GM12878 (cell line): Measurements from ENCODE around the gene TPGS1. TPM values are rescaled to one million over a fixed set of nuclear protein-coding genes. Genes with fewer than 3 reads are reported as not detected.

Experiments used
- ATAC-seq: fragments of 200-7000 bp; cut with Tn5 transposase; 3 replicates; pipeline ENCODE4 v1.9.1; 2020; ENCODE audit warnings: mild to moderate bottlenecking, moderate library complexity
- BruUV-seq: library from RNA; stranded (reverse); fragments of 400-500 nt; replicated peaks from 2 replicates; lab custom pipeline; 2021; lab: Mats Ljungman, UMichigan
- CTCF ChIA-PET: fragments of 300-600 bp; sonication (Branson Sonifier 250); formaldehyde crosslinking; extraction: SDS; loops from one replicate; lab custom pipeline; 2021; ENCODE audit warnings: inconsistent platforms; lab: Yijun Ruan, JAX
- POLR2A ChIA-PET: fragments of 350-600 bp; formaldehyde crosslinking; extraction: SDS; loops from one replicate; lab custom pipeline; 2021; ENCODE audit warnings: inconsistent platforms; lab: Charles Lee
- RAD21 ChIA-PET: fragments of 300-600 bp; sonication (Branson Sonifier 250); formaldehyde crosslinking; loops from one replicate; lab custom pipeline; 2023; ENCODE audit warnings: antibody characterized with exemption; ENCODE audit not compliant: unreplicated experiment; lab: Charles Lee
- SMC1A ChIA-PET: fragments of 300-600 bp; sonication (Branson Sonifier 250); formaldehyde crosslinking; loops from one replicate; lab custom pipeline; 2023; ENCODE audit not compliant: unreplicated experiment, uncharacterized antibody; lab: Charles Lee
- DNase-seq: peaks from one replicate; pipeline ENCODE4 v3.0.0-alpha.2; 2011; ENCODE audit warnings: low read depth, low spot score
- FAIRE-seq: peaks from 3 replicates; lab custom pipeline; 2011; peaks lifted over from hg19 to GRCh38; lab: Jason Lieb, UNC
- H2AFZ ChIP-seq: 2 replicates; pipeline ENCODE4 v1.6.0; 2011; ENCODE audit warnings: low read depth, low read length, control low read depth; ENCODE audit not compliant: control insufficient read depth
- H3K27ac ChIP-seq: 2 replicates; pipeline ENCODE4 v1.5.1; 2011; ENCODE audit warnings: control low read depth; ENCODE audit not compliant: control insufficient read depth, insufficient read depth
- H3K27me3 ChIP-seq, 2 experiments: replicated peaks in 1 of 2; 2 replicates each; pipeline versions ENCODE4 v1.6.0 to v1.6.1; 2011; ENCODE audit warnings: low read length in 1 of 2; ENCODE audit not compliant: control insufficient read depth in 2 of 2, insufficient read depth in 2 of 2
- H3K36me3 ChIP-seq, 2 experiments: 2 replicates each; pipeline ENCODE4 v1.5.1; 2011; ENCODE audit warnings: low read length in 1 of 2; ENCODE audit not compliant: control insufficient read depth in 2 of 2, insufficient read depth in 2 of 2
- H3K4me1 ChIP-seq: 2 replicates; pipeline ENCODE4 v1.6.1; 2011; ENCODE audit warnings: mild to moderate bottlenecking, low read length, moderate library complexity, mixed read lengths; ENCODE audit not compliant: control insufficient read depth, insufficient read depth
- H3K4me2 ChIP-seq: 2 replicates; pipeline ENCODE4 v1.6.0; 2011; ENCODE audit warnings: control low read depth; ENCODE audit not compliant: control insufficient read depth, insufficient read depth
- H3K4me3 ChIP-seq: fragments of 200-600 bp; sonication (generic); 2 replicates; pipeline ENCODE4 v1.5.1; 2016
- H3K79me2 ChIP-seq: 2 replicates; pipeline ENCODE4 v1.6.0; 2011; ENCODE audit warnings: low read length; ENCODE audit not compliant: control insufficient read depth, insufficient read depth
- H3K9ac ChIP-seq: 2 replicates; pipeline ENCODE4 v1.8.0; 2011; ENCODE audit warnings: low read length, control low read depth, mixed read lengths; ENCODE audit not compliant: control insufficient read depth, insufficient read depth
- H3K9me3 ChIP-seq: replicated peaks from 3 replicates; pipeline ENCODE4 v1.5.1; 2011; ENCODE audit warnings: mild to moderate bottlenecking, low read length; ENCODE audit not compliant: control insufficient read depth, insufficient read depth
- H4K20me1 ChIP-seq: 2 replicates; pipeline ENCODE4 v1.6.0; 2011; ENCODE audit not compliant: control insufficient read depth, insufficient read depth
- BACH1 ChIP-seq: fragments of 450-650 bp; IDR thresholded peaks from 2 replicates; pipeline ENCODE4 v1.6.1; 2017; ENCODE audit warnings: mild to moderate bottlenecking, borderline replicate concordance
- CBX5 ChIP-seq: sonication (generic); IDR thresholded peaks from 2 replicates; pipeline ENCODE4 v1.6.1; 2016; ENCODE audit warnings: low read depth, moderate library complexity, mild to moderate bottlenecking, inconsistent platforms
- CHD1 ChIP-seq: IDR thresholded peaks from 2 replicates; pipeline ENCODE4 v1.6.1; 2012; ENCODE audit warnings: low read depth, low read length, improper control_type of control experiment
- DPF2 ChIP-seq: fragments of 450-650 bp; IDR thresholded peaks from 2 replicates; pipeline ENCODE4 v1.6.1; 2017; ENCODE audit warnings: mild to moderate bottlenecking
- ETV6 ChIP-seq, 2 experiments: fragments of 450-650 bp in 1 of 2; IDR thresholded peaks in 1 of 2; conservative IDR thresholded peaks in 1 of 2; 2 replicates each; pipeline ENCODE4 v1.6.1; 2014; ENCODE audit warnings: antibody characterized with exemption in 1 of 2, borderline replicate concordance in 1 of 2, low read depth in 1 of 2, mild to moderate bottlenecking in 1 of 2, moderate library complexity in 1 of 2
- HDAC2 ChIP-seq: fragments of 200-600 bp; sonication (generic); IDR thresholded peaks from 2 replicates; pipeline ENCODE4 v1.6.1; 2017
- MYB ChIP-seq: fragments of 150-350 bp; IDR thresholded peaks from 2 replicates; pipeline ENCODE4 v1.6.1; 2014; ENCODE audit warnings: mild to moderate bottlenecking, low read depth, low read length, borderline replicate concordance
- MYC ChIP-seq: IDR thresholded peaks from 2 replicates; pipeline ENCODE4 v1.6.1; 2011; ENCODE audit warnings: mild to moderate bottlenecking, low read length, moderate library complexity, inconsistent platforms; ENCODE audit not compliant: insufficient read depth, insufficient replicate concordance, insufficient read length, severe bottlenecking
- RELA ChIP-seq: fragments of 450-650 bp; IDR thresholded peaks from 2 replicates; pipeline ENCODE4 v1.8.0; 2014; ENCODE audit warnings: borderline replicate concordance; ENCODE audit not compliant: partially characterized antibody
- SIX5 ChIP-seq: IDR thresholded peaks from 2 replicates; pipeline ENCODE4 v1.6.1; 2011; ENCODE audit warnings: mild to moderate bottlenecking, low read depth, low read length, moderate library complexity; ENCODE audit not compliant: severe bottlenecking
- SMC3 ChIP-seq: IDR thresholded peaks from 2 replicates; pipeline ENCODE4 v1.6.1; 2011; ENCODE audit warnings: low read length, improper control_type of control experiment, borderline replicate concordance
- SP1 ChIP-seq: IDR thresholded peaks from one replicate; pipeline ENCODE4 v1.6.1; 2011; ENCODE audit warnings: low read depth, low read length
- SPI1 ChIP-seq: IDR thresholded peaks from 2 replicates; pipeline ENCODE4 v1.6.1; 2011; ENCODE audit warnings: low read depth, mild to moderate bottlenecking, low read length, moderate library complexity, borderline replicate concordance; ENCODE audit not compliant: insufficient read depth
- SRF ChIP-seq, 2 experiments: IDR thresholded peaks; 2 replicates each; pipeline ENCODE4 v1.6.1; 2011; ENCODE audit warnings: low read depth in 2 of 2, low read length in 2 of 2, mild to moderate bottlenecking in 1 of 2, moderate library complexity in 1 of 2
- TCF7 ChIP-seq: IDR thresholded peaks from 2 replicates; pipeline ENCODE4 v1.6.1; 2014; ENCODE audit warnings: antibody characterized with exemption, borderline replicate concordance
- ZNF207 ChIP-seq: fragments of 450-650 bp; IDR thresholded peaks from 2 replicates; pipeline ENCODE4 v1.6.1; 2014; ENCODE audit warnings: antibody characterized with exemption, mild to moderate bottlenecking, borderline replicate concordance
- ZNF622 ChIP-seq: fragments of 450-650 bp; IDR thresholded peaks from 2 replicates; pipeline ENCODE4 v1.6.1; 2017; ENCODE audit warnings: mild to moderate bottlenecking, inconsistent platforms
- WGBS: methylation state at CpG from one replicate; pipeline ENCODE4 v1.1.6; 2016; ENCODE audit warnings: low lambda C conversion rate; ENCODE audit not compliant: insufficient replicate concordance, insufficient coverage; ENCODE audit errors: missing lambda C conversion rate; 5-methylcytosine and 5-hydroxymethylcytosine counted together
- in situ Hi-C: fragments of 300-500 bp; cut with MboI; formaldehyde crosslinking; loops from 9 replicates; pipeline ENCODE4 v1.14.3; 2018; ENCODE audit warnings: mixed read lengths
- intact Hi-C: fragments of 100-400 bp; cut with micrococcal nuclease; formaldehyde crosslinking; loops from one replicate; pipeline ENCODE4 v1.14.2; 2022; ENCODE audit not compliant: unreplicated experiment
- polyA plus RNA-seq, 11 experiments: library from polyadenylated mRNA; depleted of rRNA in 4 of 11; unstranded in 6 of 11; stranded (reverse) in 5 of 11; fragments of >200 nt; fragmentation: Nextera tagmentation in 4 of 11; fragmentation: Illumina TruSeq in 1 of 11; extraction: Ambion mirVana in 4 of 11; extraction: Trizol in 1 of 11; gene quantifications; 1 replicate in 1 of 11; 2 replicates in 10 of 11; pipeline versions ENCODE4 v1.2.1 to v1.2.3, GENCODE V29; 2011 to 2016; ENCODE audit warnings: inconsistent platforms in 2 of 11, missing spikeins in 2 of 11, low read depth in 1 of 11
- total RNA-seq, 4 experiments: library from RNA; depleted of rRNA in 3 of 4; stranded (reverse); fragments of >200 nt in 3 of 4; fragmentation: Illumina TruSeq in 1 of 4; extraction: Trizol in 1 of 4; gene quantifications; 2 replicates each; pipeline versions ENCODE4 v1.2.1 to v1.2.3, GENCODE V29; 2013 to 2021
- TF ChIP-seq, protein P1 (sequence below): IDR thresholded peaks from 2 replicates; pipeline ENCODE4 v1.6.1; 2011; ENCODE audit warnings: borderline replicate concordance, low read depth, mild to moderate bottlenecking, moderate library complexity, low read length; ENCODE audit not compliant: insufficient read depth, poor library complexity, severe bottlenecking
- TF ChIP-seq, protein P2 (sequence below): fragments of 450-650 bp; IDR thresholded peaks from 2 replicates; pipeline ENCODE4 v1.6.1; 2018; ENCODE audit warnings: borderline replicate concordance, mild to moderate bottlenecking; ENCODE audit not compliant: partially characterized antibody
- TF ChIP-seq, protein P3 (sequence below): IDR thresholded peaks from 2 replicates; pipeline ENCODE4 v1.6.1; 2011; ENCODE audit warnings: borderline replicate concordance, low read depth, mild to moderate bottlenecking, moderate library complexity, mixed read lengths, low read length; ENCODE audit not compliant: insufficient read depth; ENCODE audit errors: extremely low read length

The TPGS1 gene
- total and polyA plus RNA-seq, 10 of the 15 experiments (the other 5 are each of a cell fraction or from before 2014, with no cell fraction given): 0.24 to 24.7 (median 7.7) TPM; not detected in 2

DNA sequence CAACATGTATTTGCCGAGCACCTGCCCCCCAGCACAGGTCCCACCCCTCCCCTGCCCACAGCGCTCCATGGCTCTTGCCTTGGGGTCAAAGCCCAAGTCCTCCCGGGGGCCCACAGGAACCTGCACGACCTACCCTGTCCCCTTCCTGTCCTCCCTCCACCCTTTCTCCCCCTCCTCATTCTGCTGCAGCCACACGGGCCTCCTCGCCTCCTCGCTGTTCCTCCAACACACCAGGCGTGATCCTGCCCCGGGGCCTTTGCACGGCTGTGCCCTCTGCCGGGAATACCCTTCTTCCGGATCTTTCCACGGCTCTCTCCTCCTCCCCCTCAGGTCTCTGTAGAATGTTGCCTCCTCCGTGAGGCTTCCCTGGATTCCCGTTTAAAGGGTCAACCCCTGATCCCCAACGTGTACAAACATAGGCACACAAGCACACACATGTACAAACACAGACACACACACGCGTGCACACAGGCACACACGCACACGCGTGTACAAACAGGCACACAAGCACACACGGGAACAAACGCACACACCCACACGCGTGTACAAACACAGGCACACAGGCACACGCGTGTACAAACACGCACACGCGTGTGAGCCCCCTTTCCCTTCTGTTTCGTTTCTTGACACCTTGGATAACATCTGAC is 8.2 kb upstream of the TPGS1 start:
- intact Hi-C loops (no loop called here), in situ Hi-C loops (no loop called here)
- POLR2A ChIA-PET: interaction anchor here (0.6 kb wide), 1 partner anchor 156 kb away, joined by 4 read pairs; no protein-coding TSS in a partner anchor
- BruUV-seq: no TSS peak
- H3K9ac ChIP-seq: no peak overlapping the region
- H3K9me3 ChIP-seq: no peaks in the 10 kb centered on the region; the same call in 2 of the 3 replicates
- no peak overlapping the region for H3K4me2 ChIP-seq
- H3K79me2 ChIP-seq: no peaks in the 10 kb centered on the region
- no peak overlapping the region for H3K4me3 ChIP-seq
- DNase-seq (no peak), ATAC-seq (no peak)
- no peak overlapping the region for H2AFZ ChIP-seq
- H3K4me1 ChIP-seq: no peaks in the 10 kb centered on the region
- 81% methylated on average over 26 of the region's 31 CpGs for WGBS
- no peaks in the 10 kb centered on the region; a peak in 1 of 4 replicates for H3K27me3 ChIP-seq
- no peaks in the 10 kb centered on the region for H4K20me1 ChIP-seq
- RAD21 ChIA-PET: no interaction called here
- H3K36me3 ChIP-seq: no peaks in the 10 kb centered on the region
- no peak for TF ChIP-seq SPI1
- no peak for TF ChIP-seq ETV6 (conservative IDR thresholded peaks at IDR 0.05 in 1 of 2, IDR thresholded peaks at IDR 0.05 in 1 of 2; ENCODE audit: borderline replicate concordance in 1 of 2, low read depth in 1 of 2)
- no peak for TF ChIP-seq BACH1
- no peak for TF ChIP-seq SIX5
- no peak for TF ChIP-seq SP1
- TF ChIP-seq RELA: no peak
- TF ChIP-seq CBX5: no peak
- TF ChIP-seq MYC: no peak
- no peak for TF ChIP-seq DPF2
- no peak for TF ChIP-seq TCF7
- TF ChIP-seq, protein P1, sequence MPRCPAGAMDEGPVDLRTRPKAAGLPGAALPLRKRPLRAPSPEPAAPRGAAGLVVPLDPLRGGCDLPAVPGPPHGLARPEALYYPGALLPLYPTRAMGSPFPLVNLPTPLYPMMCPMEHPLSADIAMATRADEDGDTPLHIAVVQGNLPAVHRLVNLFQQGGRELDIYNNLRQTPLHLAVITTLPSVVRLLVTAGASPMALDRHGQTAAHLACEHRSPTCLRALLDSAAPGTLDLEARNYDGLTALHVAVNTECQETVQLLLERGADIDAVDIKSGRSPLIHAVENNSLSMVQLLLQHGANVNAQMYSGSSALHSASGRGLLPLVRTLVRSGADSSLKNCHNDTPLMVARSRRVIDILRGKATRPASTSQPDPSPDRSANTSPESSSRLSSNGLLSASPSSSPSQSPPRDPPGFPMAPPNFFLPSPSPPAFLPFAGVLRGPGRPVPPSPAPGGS: no peak
- no peak for TF ChIP-seq SMC3
- TF ChIP-seq, protein P2, sequence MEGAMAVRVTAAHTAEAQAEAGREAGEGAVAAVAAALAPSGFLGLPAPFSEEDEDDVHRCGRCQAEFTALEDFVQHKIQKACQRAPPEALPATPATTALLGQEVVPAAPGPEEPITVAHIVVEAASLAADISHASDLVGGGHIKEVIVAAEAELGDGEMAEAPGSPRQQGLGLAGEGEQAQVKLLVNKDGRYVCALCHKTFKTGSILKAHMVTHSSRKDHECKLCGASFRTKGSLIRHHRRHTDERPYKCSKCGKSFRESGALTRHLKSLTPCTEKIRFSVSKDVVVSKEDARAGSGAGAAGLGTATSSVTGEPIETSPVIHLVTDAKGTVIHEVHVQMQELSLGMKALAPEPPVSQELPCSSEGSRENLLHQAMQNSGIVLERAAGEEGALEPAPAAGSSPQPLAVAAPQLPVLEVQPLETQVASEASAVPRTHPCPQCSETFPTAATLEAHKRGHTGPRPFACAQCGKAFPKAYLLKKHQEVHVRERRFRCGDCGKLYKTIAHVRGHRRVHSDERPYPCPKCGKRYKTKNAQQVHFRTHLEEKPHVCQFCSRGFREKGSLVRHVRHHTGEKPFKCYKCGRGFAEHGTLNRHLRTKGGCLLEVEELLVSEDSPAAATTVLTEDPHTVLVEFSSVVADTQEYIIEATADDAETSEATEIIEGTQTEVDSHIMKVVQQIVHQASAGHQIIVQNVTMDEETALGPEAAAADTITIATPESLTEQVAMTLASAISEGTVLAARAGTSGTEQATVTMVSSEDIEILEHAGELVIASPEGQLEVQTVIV: no peak
- TF ChIP-seq CHD1: no peak
- no peak for TF ChIP-seq HDAC2
- no peak for TF ChIP-seq SRF (IDR thresholded peaks at IDR 0.05; ENCODE audit: low read depth in 2 of 2, low read length in 2 of 2)
- no peak for TF ChIP-seq ZNF207
- TF ChIP-seq, protein P3, sequence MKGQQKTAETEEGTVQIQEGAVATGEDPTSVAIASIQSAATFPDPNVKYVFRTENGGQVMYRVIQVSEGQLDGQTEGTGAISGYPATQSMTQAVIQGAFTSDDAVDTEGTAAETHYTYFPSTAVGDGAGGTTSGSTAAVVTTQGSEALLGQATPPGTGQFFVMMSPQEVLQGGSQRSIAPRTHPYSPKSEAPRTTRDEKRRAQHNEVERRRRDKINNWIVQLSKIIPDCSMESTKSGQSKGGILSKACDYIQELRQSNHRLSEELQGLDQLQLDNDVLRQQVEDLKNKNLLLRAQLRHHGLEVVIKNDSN: no peak
- no peak for TF ChIP-seq ZNF622
- no peak for TF ChIP-seq MYB
- TF ChIP-seq, all 136 proteins: peak for 0
- ChIA-PET CTCF (no interaction called here), SMC1A (no interaction called here)
- no peak for FAIRE-seq
- no peak overlapping the region for H3K27ac ChIP-seq
